ENCODE data around the gene NKX1-2.

GRCh38 chr10:124453960-124454610 lies 4.2 kb upstream of the NKX1-2 start:
- TF ChIP-seq SUZ12 (IDR thresholded peaks at IDR 0.05; ENCODE audit: extremely low read depth, insufficient read depth, insufficient read length) (no peak), YY1 (IDR thresholded peaks at IDR 0.05; ENCODE audit: insufficient read depth, insufficient read length) (no peak), ZNF274 (IDR thresholded peaks at IDR 0.05; ENCODE audit: low read depth, low read length) (no peak)
